WTC11 (cell line): ENCODE results near the gene TMEM238. TPM values are rescaled to one million over a fixed set of nuclear protein-coding genes. Genes with fewer than 3 reads are reported as not detected.

Experiments used
- ATAC-seq: fragments of 200-7000 bp; cut with Tn5 transposase; 2 replicates; pipeline ENCODE4 v1.10.0; 2021; ENCODE audit warnings: mild to moderate bottlenecking, moderate library complexity
- CTCF ChIA-PET: fragments of 300-600 bp; sonication (Branson Sonifier 250); formaldehyde crosslinking; loops from one replicate; lab custom pipeline; 2021; ENCODE audit warnings: antibody characterized with exemption; lab: Charles Lee
- POLR2A ChIA-PET: fragments of 350-600 bp; sonication (Branson Sonifier 250); formaldehyde crosslinking; loops from one replicate; lab custom pipeline; 2021; ENCODE audit warnings: antibody characterized with exemption; lab: Charles Lee
- DNase-seq: peaks from one replicate; pipeline ENCODE4 v3.0.0; 2021; ENCODE audit warnings: low spot score
- H3K27ac Mint-ChIP-seq: 2 replicates; pipeline ENCODE4 v1.8.0; 2021; ENCODE audit warnings: mixed read lengths
- H3K27me3 Mint-ChIP-seq: 2 replicates; pipeline ENCODE4 v1.8.0; 2021; ENCODE audit warnings: low read depth, mild to moderate bottlenecking, moderate library complexity, mixed read lengths
- H3K36me3 Mint-ChIP-seq: 2 replicates; pipeline ENCODE4 v1.8.0; 2021; ENCODE audit warnings: mixed read lengths
- H3K4me1 Mint-ChIP-seq: 2 replicates; pipeline ENCODE4 v1.8.0; 2022; ENCODE audit warnings: mixed read lengths
- H3K4me3 Mint-ChIP-seq: 2 replicates; pipeline ENCODE4 v1.8.0; 2021; ENCODE audit warnings: mild to moderate bottlenecking, moderate library complexity, mixed read lengths
- H3K9me3 Mint-ChIP-seq: 2 replicates; pipeline ENCODE4 v1.8.0; 2021; ENCODE audit warnings: mixed read lengths
- ATF1 ChIP-seq: sonication (generic); formaldehyde crosslinking; IDR thresholded peaks from 2 replicates; pipeline ENCODE4 v1.8.1; 2023; ENCODE audit warnings: mild to moderate bottlenecking, moderate library complexity, missing genetic modification reagents
- FOXK1 ChIP-seq: sonication (generic); formaldehyde crosslinking; IDR thresholded peaks from 2 replicates; pipeline ENCODE4 v1.8.0; 2022; ENCODE audit warnings: mild to moderate bottlenecking, moderate library complexity, missing genetic modification reagents
- IRF2 ChIP-seq: sonication (generic); formaldehyde crosslinking; IDR thresholded peaks from 2 replicates; pipeline ENCODE4 v1.8.0; 2022; ENCODE audit warnings: low read depth, missing genetic modification reagents, borderline replicate concordance
- MXD4 ChIP-seq: fragments of 250-450 bp; sonication (Bioruptor Pico); IDR thresholded peaks from 2 replicates; pipeline ENCODE4 v1.8.0; 2021; ENCODE audit warnings: mild to moderate bottlenecking, moderate library complexity, borderline replicate concordance
- NR1H2 ChIP-seq: sonication (generic); formaldehyde crosslinking; IDR thresholded peaks from 2 replicates; pipeline ENCODE4 v1.9.0; 2021; ENCODE audit warnings: mild to moderate bottlenecking, moderate library complexity, missing genetic modification reagents
- NR2C2 ChIP-seq: sonication (generic); formaldehyde crosslinking; IDR thresholded peaks from 2 replicates; pipeline ENCODE4 v1.8.0; 2022; ENCODE audit warnings: mild to moderate bottlenecking, missing genetic modification reagents
- NR3C1 ChIP-seq: sonication (generic); formaldehyde crosslinking; conservative IDR thresholded peaks from 2 replicates; pipeline ENCODE4 v1.8.1; 2023; ENCODE audit warnings: low read depth, mild to moderate bottlenecking, missing genetic modification reagents
- PRRX2 ChIP-seq: fragments of 250-450 bp; sonication (Bioruptor Pico); IDR thresholded peaks from 2 replicates; pipeline ENCODE4 v1.8.0; 2021; ENCODE audit warnings: mild to moderate bottlenecking
- SP1 ChIP-seq: sonication (generic); formaldehyde crosslinking; conservative IDR thresholded peaks from 2 replicates; pipeline ENCODE4 v1.8.1; 2022; ENCODE audit warnings: missing genetic modification reagents
- ZNF423 ChIP-seq: fragments of 250-450 bp; sonication (Bioruptor Pico); IDR thresholded peaks from 2 replicates; pipeline ENCODE4 v2.1.2; 2022; ENCODE audit warnings: mild to moderate bottlenecking, moderate library complexity
- ZNF671 ChIP-seq: fragments of 250-450 bp; sonication (Bioruptor Pico); IDR thresholded peaks from 2 replicates; pipeline ENCODE4 v1.8.0; 2021; ENCODE audit warnings: mild to moderate bottlenecking
- total RNA-seq: library from RNA; stranded (reverse); gene quantifications from 3 replicates; pipeline ENCODE4 v1.2.3, GENCODE V29; 2021
- TF ChIP-seq, protein P1 (sequence below): sonication (generic); formaldehyde crosslinking; IDR thresholded peaks from 2 replicates; pipeline ENCODE4 v1.8.0; 2023; ENCODE audit warnings: missing genetic modification reagents, mild to moderate bottlenecking, borderline replicate concordance
- TF ChIP-seq, protein P2 (sequence below): sonication (generic); formaldehyde crosslinking; IDR thresholded peaks from 2 replicates; pipeline ENCODE4 v1.8.1; 2022; ENCODE audit warnings: missing genetic modification reagents, borderline replicate concordance
- TF ChIP-seq, protein P3 (sequence below): sonication (generic); formaldehyde crosslinking; IDR thresholded peaks from 2 replicates; pipeline ENCODE4 v1.8.0; 2022; ENCODE audit warnings: mild to moderate bottlenecking, missing genetic modification reagents
- TF ChIP-seq, protein P4 (sequence below): sonication (generic); formaldehyde crosslinking; IDR thresholded peaks from 2 replicates; pipeline ENCODE4 v1.8.1; 2023; ENCODE audit warnings: mild to moderate bottlenecking, missing genetic modification reagents
- TF ChIP-seq, protein P5 (sequence below): fragments of 250-450 bp; sonication (Bioruptor Pico); conservative IDR thresholded peaks from 2 replicates; pipeline ENCODE4 v1.9.0; 2021; ENCODE audit warnings: mild to moderate bottlenecking
- TF ChIP-seq, protein P6 (sequence below): sonication (generic); formaldehyde crosslinking; IDR thresholded peaks from 2 replicates; pipeline ENCODE4 v1.8.1; 2022; ENCODE audit warnings: low read depth, missing genetic modification reagents, borderline replicate concordance
- TF ChIP-seq, protein P7 (sequence below): sonication (generic); formaldehyde crosslinking; conservative IDR thresholded peaks from 2 replicates; pipeline ENCODE4 v1.8.1; 2023; ENCODE audit warnings: mild to moderate bottlenecking, low read depth, missing genetic modification reagents, moderate library complexity
- TF ChIP-seq, protein P8 (sequence below): sonication (generic); formaldehyde crosslinking; IDR thresholded peaks from 2 replicates; pipeline ENCODE4 v1.8.1; 2023; ENCODE audit warnings: mild to moderate bottlenecking, missing genetic modification reagents, moderate library complexity

The TMEM238 gene
- total RNA-seq, 1 experiment from 2014 or later = 8.3 TPM

DNA sequence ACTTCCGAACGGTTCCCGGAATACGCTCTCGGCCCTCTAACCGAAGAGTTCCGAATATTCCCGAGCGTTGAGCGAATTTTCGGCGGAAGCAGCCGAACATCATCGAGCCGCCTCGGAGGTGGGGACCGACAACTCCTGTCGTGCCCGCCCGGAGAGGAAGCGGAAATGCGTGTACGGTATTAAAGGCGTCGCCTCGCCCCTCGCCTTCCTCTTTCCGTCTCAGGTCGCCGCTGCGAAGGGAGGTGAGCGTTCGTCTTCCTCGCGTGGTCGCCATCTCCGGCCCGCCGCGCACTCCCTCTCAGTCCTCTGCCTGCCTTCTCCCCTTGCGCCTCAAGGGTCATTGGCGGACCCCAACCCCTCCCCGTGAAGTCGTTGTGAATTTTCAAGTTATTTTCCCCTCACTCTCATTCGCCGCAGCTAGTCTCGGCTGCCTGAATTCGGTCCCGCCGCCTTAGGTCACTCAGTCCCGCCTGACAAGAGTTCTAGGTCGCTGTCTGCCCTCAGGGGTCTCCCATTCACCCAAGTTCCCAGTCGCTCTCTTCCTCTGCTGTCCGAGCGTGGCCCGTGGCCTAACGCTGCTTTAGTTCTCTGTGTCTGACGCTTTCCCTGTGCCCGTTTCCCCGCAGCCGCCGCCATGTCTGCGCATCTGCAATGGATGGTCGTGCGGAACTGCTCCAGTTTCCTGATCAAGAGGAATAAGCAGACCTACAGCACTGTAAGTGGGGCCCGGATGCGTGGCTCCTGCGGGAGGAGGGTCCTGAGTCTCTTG is 1.8 kb upstream of the TMEM238 start, which contains the start of gene RPL28:
Gene RPL28, plus strand, starts transcription at position 209 of the 769 bp plus-strand sequence. Its CDS starts 426 bp downstream, at position 635.
- ChIA-PET POLR2A (interaction anchor here (1.5 kb wide), 1 partner anchor 14 kb away, joined by 3 read pairs; no protein-coding TSS in a partner anchor), CTCF (no interaction called here)
- ATAC-seq (peak; percentile 77), DNase-seq (peak; percentile 98)
- Mint-ChIP-seq H3K4me1 (peaks cover 48% of the 10 kb centered on the region), H3K4me3 (peak within 1 kb of the TSS; percentile 100), H3K27ac (peak within 1 kb of the TSS; percentile 99), H3K9me3 (no peaks in the 10 kb centered on the region), H3K27me3 (peaks cover 19% of the 10 kb centered on the region), H3K36me3 (peaks cover 41% of the 10 kb centered on the region)
- TF ChIP-seq FOXK1 (CRISPR knock-in tag) (peak; percentile 82), IRF2 (CRISPR knock-in tag) (no peak), ZNF671 (CRISPR knock-in tag) (no peak), NR1H2 (CRISPR knock-in tag) (0 out of 2 replicates have a peak, but pooled peaks have one; percentile 18), PRRX2 (CRISPR knock-in tag) (no peak), MXD4 (CRISPR knock-in tag) (no peak), ATF1 (no peak), ZNF423 (CRISPR knock-in tag) (no peak), NR2C2 (CRISPR knock-in tag) (no peak), NR3C1 (no peak), SP1 (CRISPR knock-in tag) (peak; percentile 81; the same call in 1 of the 2 replicates)
- TF ChIP-seq, protein P1, sequence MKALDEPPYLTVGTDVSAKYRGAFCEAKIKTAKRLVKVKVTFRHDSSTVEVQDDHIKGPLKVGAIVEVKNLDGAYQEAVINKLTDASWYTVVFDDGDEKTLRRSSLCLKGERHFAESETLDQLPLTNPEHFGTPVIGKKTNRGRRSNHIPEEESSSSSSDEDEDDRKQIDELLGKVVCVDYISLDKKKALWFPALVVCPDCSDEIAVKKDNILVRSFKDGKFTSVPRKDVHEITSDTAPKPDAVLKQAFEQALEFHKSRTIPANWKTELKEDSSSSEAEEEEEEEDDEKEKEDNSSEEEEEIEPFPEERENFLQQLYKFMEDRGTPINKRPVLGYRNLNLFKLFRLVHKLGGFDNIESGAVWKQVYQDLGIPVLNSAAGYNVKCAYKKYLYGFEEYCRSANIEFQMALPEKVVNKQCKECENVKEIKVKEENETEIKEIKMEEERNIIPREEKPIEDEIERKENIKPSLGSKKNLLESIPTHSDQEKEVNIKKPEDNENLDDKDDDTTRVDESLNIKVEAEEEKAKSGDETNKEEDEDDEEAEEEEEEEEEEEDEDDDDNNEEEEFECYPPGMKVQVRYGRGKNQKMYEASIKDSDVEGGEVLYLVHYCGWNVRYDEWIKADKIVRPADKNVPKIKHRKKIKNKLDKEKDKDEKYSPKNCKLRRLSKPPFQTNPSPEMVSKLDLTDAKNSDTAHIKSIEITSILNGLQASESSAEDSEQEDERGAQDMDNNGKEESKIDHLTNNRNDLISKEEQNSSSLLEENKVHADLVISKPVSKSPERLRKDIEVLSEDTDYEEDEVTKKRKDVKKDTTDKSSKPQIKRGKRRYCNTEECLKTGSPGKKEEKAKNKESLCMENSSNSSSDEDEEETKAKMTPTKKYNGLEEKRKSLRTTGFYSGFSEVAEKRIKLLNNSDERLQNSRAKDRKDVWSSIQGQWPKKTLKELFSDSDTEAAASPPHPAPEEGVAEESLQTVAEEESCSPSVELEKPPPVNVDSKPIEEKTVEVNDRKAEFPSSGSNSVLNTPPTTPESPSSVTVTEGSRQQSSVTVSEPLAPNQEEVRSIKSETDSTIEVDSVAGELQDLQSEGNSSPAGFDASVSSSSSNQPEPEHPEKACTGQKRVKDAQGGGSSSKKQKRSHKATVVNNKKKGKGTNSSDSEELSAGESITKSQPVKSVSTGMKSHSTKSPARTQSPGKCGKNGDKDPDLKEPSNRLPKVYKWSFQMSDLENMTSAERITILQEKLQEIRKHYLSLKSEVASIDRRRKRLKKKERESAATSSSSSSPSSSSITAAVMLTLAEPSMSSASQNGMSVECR = peak; percentile 93; the same call in 1 of the 2 replicates
- TF ChIP-seq, protein P2, sequence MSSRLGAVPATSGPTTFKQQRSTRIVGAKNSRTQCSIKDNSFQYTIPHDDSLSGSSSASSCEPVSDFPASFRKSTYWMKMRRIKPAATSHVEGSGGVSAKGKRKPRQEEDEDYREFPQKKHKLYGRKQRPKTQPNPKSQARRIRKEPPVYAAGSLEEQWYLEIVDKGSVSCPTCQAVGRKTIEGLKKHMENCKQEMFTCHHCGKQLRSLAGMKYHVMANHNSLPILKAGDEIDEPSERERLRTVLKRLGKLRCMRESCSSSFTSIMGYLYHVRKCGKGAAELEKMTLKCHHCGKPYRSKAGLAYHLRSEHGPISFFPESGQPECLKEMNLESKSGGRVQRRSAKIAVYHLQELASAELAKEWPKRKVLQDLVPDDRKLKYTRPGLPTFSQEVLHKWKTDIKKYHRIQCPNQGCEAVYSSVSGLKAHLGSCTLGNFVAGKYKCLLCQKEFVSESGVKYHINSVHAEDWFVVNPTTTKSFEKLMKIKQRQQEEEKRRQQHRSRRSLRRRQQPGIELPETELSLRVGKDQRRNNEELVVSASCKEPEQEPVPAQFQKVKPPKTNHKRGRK = no peak
- TF ChIP-seq, protein P3, sequence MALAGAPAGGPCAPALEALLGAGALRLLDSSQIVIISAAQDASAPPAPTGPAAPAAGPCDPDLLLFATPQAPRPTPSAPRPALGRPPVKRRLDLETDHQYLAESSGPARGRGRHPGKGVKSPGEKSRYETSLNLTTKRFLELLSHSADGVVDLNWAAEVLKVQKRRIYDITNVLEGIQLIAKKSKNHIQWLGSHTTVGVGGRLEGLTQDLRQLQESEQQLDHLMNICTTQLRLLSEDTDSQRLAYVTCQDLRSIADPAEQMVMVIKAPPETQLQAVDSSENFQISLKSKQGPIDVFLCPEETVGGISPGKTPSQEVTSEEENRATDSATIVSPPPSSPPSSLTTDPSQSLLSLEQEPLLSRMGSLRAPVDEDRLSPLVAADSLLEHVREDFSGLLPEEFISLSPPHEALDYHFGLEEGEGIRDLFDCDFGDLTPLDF = no peak
- TF ChIP-seq, protein P4, sequence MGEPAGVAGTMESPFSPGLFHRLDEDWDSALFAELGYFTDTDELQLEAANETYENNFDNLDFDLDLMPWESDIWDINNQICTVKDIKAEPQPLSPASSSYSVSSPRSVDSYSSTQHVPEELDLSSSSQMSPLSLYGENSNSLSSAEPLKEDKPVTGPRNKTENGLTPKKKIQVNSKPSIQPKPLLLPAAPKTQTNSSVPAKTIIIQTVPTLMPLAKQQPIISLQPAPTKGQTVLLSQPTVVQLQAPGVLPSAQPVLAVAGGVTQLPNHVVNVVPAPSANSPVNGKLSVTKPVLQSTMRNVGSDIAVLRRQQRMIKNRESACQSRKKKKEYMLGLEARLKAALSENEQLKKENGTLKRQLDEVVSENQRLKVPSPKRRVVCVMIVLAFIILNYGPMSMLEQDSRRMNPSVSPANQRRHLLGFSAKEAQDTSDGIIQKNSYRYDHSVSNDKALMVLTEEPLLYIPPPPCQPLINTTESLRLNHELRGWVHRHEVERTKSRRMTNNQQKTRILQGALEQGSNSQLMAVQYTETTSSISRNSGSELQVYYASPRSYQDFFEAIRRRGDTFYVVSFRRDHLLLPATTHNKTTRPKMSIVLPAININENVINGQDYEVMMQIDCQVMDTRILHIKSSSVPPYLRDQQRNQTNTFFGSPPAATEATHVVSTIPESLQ = no peak
- TF ChIP-seq, protein P5, sequence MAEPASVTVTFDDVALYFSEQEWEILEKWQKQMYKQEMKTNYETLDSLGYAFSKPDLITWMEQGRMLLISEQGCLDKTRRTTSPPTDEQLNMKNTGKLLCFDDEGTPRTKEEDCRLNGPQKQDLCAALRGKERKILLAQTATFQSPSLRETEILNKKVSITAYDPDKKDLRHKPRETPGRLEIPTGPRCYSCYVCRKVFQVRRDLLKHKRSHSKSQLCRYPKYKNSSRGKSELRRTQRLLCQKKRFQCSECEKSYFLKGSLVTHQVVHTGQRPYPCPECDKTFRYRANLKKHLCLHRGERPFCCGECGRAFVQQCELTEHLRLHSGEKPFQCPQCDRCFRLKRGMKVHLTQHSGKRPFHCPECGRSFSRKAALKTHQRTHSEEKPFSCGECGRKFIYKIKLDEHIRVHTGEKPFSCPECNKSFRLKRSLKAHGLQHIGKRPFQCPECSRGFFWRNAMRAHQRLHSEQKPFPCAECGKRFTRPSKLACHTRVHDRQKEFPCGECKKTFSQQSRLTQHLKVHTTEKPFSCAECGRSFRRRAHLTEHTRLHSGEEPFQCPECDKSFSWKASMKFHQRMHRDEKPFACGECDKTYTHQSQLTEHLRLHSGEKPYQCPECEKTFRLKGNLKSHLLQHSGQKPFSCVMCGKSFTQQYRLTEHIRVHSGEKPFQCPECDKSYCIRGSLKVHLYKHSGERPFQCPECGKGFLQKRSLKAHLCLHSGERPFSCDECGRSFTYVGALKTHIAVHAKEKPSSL (CRISPR knock-in tag) = no peak
- TF ChIP-seq, protein P6, sequence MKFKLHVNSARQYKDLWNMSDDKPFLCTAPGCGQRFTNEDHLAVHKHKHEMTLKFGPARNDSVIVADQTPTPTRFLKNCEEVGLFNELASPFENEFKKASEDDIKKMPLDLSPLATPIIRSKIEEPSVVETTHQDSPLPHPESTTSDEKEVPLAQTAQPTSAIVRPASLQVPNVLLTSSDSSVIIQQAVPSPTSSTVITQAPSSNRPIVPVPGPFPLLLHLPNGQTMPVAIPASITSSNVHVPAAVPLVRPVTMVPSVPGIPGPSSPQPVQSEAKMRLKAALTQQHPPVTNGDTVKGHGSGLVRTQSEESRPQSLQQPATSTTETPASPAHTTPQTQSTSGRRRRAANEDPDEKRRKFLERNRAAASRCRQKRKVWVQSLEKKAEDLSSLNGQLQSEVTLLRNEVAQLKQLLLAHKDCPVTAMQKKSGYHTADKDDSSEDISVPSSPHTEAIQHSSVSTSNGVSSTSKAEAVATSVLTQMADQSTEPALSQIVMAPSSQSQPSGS (CRISPR knock-in tag) = no peak
- TF ChIP-seq, protein P7, sequence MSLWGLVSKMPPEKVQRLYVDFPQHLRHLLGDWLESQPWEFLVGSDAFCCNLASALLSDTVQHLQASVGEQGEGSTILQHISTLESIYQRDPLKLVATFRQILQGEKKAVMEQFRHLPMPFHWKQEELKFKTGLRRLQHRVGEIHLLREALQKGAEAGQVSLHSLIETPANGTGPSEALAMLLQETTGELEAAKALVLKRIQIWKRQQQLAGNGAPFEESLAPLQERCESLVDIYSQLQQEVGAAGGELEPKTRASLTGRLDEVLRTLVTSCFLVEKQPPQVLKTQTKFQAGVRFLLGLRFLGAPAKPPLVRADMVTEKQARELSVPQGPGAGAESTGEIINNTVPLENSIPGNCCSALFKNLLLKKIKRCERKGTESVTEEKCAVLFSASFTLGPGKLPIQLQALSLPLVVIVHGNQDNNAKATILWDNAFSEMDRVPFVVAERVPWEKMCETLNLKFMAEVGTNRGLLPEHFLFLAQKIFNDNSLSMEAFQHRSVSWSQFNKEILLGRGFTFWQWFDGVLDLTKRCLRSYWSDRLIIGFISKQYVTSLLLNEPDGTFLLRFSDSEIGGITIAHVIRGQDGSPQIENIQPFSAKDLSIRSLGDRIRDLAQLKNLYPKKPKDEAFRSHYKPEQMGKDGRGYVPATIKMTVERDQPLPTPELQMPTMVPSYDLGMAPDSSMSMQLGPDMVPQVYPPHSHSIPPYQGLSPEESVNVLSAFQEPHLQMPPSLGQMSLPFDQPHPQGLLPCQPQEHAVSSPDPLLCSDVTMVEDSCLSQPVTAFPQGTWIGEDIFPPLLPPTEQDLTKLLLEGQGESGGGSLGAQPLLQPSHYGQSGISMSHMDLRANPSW (CRISPR knock-in tag) = no peak
- TF ChIP-seq, protein P8, sequence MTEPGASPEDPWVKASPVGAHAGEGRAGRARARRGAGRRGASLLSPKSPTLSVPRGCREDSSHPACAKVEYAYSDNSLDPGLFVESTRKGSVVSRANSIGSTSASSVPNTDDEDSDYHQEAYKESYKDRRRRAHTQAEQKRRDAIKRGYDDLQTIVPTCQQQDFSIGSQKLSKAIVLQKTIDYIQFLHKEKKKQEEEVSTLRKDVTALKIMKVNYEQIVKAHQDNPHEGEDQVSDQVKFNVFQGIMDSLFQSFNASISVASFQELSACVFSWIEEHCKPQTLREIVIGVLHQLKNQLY (CRISPR knock-in tag) = no peak
